HUES64 (cell line): Measurements from ENCODE around the gene ADGRL1.

Experiments
- H3K27ac ChIP-seq: 2 replicates; pipeline ENCODE4 v1.7.0; 2013; ENCODE audit warnings: low read depth, low read length, inconsistent platforms
- H3K27me3 ChIP-seq: 2 replicates; pipeline ENCODE4 v1.6.1; 2013; ENCODE audit warnings: mild to moderate bottlenecking, low read length; ENCODE audit not compliant: insufficient read depth
- H3K36me3 ChIP-seq: 2 replicates; pipeline ENCODE4 v1.6.1; 2013; ENCODE audit warnings: mild to moderate bottlenecking, low read length; ENCODE audit not compliant: insufficient read depth
- H3K4me1 ChIP-seq: 2 replicates; pipeline ENCODE4 v1.6.1; 2013; ENCODE audit warnings: mild to moderate bottlenecking, low read length, moderate library complexity; ENCODE audit not compliant: insufficient read depth
- H3K4me3 ChIP-seq: 2 replicates; pipeline ENCODE4 v1.5.1; 2013; ENCODE audit warnings: mild to moderate bottlenecking, low read length, moderate library complexity
- H3K9ac ChIP-seq: 2 replicates; pipeline ENCODE4 v1.6.1; 2013; ENCODE audit warnings: mild to moderate bottlenecking, low read depth, low read length
- H3K9me3 ChIP-seq: 2 replicates; pipeline ENCODE4 v1.6.1; 2013; ENCODE audit warnings: low read depth, low read length; ENCODE audit not compliant: insufficient read depth
- WGBS: fragments of 150-250, 120-280 bp; methylation state at CpG from one replicate; pipeline ENCODE4 v1.1.7; 2013; ENCODE audit warnings: missing lambda C conversion rate; 5-methylcytosine and 5-hydroxymethylcytosine counted together

The ADGRL1 gene

GRCh38 chr19:14156971-14157717, 48.8 kb downstream of the ADGRL1 start:
- H3K4me3 ChIP-seq: no peak overlapping the region
- peaks cover 92% of the 10 kb centered on the region for H3K36me3 ChIP-seq
- no peak overlapping the region for H3K9ac ChIP-seq
- no peaks in the 10 kb centered on the region for H3K4me1 ChIP-seq
- no peaks in the 10 kb centered on the region for H3K27me3 ChIP-seq
- H3K9me3 ChIP-seq: no peaks in the 10 kb centered on the region
- H3K27ac ChIP-seq: no peak overlapping the region
- 95% methylated on average over 26 of the region's 26 CpGs for WGBS

DNA sequence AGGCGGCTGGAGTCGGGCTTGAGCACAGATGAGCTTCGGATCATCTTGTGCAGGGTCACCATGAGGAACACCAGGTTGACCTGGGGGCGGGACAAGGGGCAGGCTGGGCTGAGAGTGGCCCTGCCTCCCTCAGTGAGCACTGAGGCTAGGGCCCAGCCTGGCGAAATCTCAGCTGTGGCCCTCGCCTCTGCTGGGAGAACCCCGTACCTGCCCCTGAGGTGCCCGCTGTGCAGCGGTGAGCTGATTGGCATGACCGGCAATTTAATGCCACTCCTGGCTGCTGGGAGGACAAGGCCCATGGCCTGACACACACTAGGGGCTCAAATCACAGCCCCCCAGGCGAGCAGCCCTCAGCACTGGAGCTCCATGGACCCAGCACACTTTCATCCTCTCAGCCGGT, 49.8 kb downstream of the ADGRL1 start:
- 95% methylated on average over 11 of the region's 12 CpGs for WGBS
- Histone ChIP-seq H3K36me3 (peaks cover 93% of the 10 kb centered on the region), H3K4me3 (no peak overlapping the region), H3K9ac (no peak overlapping the region), H3K4me1 (no peaks in the 10 kb centered on the region), H3K9me3 (no peaks in the 10 kb centered on the region), H3K27ac (no peak overlapping the region), H3K27me3 (no peaks in the 10 kb centered on the region)

- Histone ChIP-seq H3K27ac (no peak overlapping the region), H3K4me3 (no peak overlapping the region), H3K9ac (no peak overlapping the region), H3K36me3 (peaks cover 92% of the 10 kb centered on the region), H3K27me3 (no peaks in the 10 kb centered on the region), H3K4me1 (peaks cover under 1% of the 10 kb centered on the region; the same call in 1 of the 2 replicates), H3K9me3 (no peaks in the 10 kb centered on the region)
- 96% methylated on average over 17 of the region's 17 CpGs for WGBS
These were observed 50.6 kb downstream of the ADGRL1 start for GRCh38 chr19:14155371-14155770.

- H3K27ac ChIP-seq: no peak overlapping the region
- H3K4me1 ChIP-seq: peaks cover 22% of the 10 kb centered on the region
- peaks cover 69% of the 10 kb centered on the region for H3K36me3 ChIP-seq
- H3K4me3 ChIP-seq: no peak overlapping the region
- H3K9me3 ChIP-seq: no peaks in the 10 kb centered on the region
- 94% methylated on average over 12 of the region's 12 CpGs for WGBS
- no peak overlapping the region for H3K9ac ChIP-seq
- no peaks in the 10 kb centered on the region for H3K27me3 ChIP-seq
These were observed 53.3 kb downstream of the ADGRL1 start for GRCh38 chr19:14152713-14153112.

GRCh38 chr19:14150770-14151661, 55.0 kb downstream of the ADGRL1 start:
- WGBS: 95% methylated on average over 47 of the region's 47 CpGs
- Histone ChIP-seq H3K4me1 (peaks cover 22% of the 10 kb centered on the region), H3K4me3 (no peak overlapping the region), H3K27ac (peak overlapping the region; percentile 35; the same call in 1 of the 2 replicates), H3K27me3 (no peaks in the 10 kb centered on the region), H3K36me3 (peaks cover 53% of the 10 kb centered on the region), H3K9me3 (no peaks in the 10 kb centered on the region), H3K9ac (no peak overlapping the region)

DNA sequence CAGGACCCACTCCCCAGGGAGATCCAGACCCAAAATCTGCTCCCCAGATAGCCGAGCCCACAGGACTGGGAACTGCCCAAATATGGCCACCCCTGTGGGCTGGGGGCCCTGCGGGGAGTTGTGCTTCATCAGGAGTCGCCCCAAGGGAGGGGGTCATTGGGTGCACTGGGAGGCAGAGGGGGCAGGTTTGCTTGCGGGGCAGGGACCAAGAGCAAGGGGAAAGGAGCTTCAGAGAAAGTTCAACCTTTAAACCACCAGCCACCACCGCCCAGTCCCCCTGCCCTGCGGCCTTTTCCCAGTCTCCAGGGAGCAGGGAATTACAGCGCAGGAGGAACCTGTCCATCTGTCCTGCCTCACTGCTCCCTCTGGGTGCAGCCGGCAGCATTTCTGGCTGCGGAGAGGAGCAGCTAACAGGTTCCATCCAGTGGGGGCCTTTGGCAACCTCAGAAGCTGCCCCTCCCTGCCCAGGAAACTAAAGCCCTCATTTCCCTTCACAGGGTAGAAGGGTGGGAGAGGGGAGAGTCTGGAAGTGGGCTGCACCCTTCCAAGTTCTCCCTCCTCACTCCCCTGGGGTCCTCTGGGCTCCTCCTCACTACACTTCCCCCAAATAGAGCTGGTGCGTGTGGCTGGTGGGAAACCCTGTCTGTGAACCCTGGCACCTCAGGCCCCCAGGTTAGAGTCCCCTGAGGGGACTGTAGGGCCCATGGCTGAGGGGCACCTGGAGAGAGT, 55.8 kb downstream of the ADGRL1 start:
- Histone ChIP-seq H3K4me3 (no peak overlapping the region), H3K27ac (peak overlapping the region; percentile 52; the same call in 1 of the 2 replicates), H3K9me3 (no peaks in the 10 kb centered on the region), H3K4me1 (peaks cover 22% of the 10 kb centered on the region), H3K36me3 (peaks cover 45% of the 10 kb centered on the region), H3K9ac (no peak overlapping the region), H3K27me3 (no peaks in the 10 kb centered on the region)
- 82% methylated on average over 10 of the region's 10 CpGs for WGBS

DNA sequence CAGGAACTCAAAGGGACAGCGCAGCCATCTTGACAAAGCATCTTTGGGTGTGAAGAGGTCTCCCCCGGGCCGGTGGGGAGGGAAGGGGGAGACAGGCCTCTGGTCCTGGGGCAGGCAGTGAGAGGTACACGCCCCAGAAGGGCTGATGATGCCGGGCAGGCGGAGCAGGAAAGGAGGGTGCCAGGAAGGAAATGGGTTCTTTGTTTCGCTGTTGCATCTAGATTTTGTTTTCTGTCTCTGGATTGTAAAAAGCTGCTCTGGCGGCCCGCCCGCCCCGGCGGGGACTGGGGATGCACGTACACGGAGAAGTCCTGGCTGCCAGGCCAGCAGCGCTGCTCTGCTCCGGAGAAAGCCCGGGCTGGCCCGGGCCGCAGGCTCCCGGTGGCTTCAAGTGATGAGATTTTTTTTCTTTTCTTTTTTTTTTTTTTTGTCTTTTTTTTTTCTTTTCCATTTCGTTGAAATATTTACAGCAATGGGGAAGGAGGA, 56.4 kb downstream of the ADGRL1 start:
- 89% methylated on average over 17 of the region's 21 CpGs for WGBS
- Histone ChIP-seq H3K9ac (no peak overlapping the region), H3K27ac (peak overlapping the region; percentile 41; the same call in 1 of the 2 replicates), H3K9me3 (no peaks in the 10 kb centered on the region), H3K4me1 (peaks cover 22% of the 10 kb centered on the region), H3K27me3 (no peaks in the 10 kb centered on the region), H3K4me3 (no peak overlapping the region), H3K36me3 (peaks cover 40% of the 10 kb centered on the region)

DNA sequence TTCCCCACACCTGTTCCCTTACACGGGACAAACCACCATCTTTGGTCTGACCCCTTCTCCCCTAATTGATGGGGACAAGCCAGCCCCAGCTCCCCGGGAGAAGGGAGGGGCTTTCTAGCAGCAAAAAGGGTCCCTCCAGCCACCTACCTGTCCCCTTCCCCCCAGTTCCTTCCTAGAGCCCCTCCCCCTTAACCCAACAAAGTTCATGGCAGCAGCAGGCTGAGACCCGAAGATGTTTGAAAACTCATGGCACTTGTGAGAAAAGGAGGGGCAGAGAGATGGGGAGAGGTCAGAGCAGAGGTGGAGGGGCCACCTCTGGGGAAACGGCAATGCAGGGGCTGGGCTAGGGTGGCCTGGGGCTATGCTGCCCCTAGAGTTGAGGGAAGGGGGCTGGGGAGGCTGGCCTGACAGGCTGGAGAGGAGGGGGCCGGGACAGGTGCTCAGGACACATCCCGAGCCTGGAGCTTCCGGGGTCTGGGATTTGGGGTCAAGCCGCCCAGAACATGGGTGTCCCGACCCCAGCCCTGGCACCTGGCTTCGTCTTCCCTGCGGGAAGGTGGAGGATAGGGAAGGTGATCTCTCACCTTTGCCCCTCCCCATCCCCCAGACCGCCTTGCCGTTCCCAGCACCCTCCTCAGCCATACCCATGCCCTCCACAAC, 57.1 kb downstream of the ADGRL1 start:
- H3K9me3 ChIP-seq: no peaks in the 10 kb centered on the region
- peaks cover 33% of the 10 kb centered on the region for H3K36me3 ChIP-seq
- no peaks in the 10 kb centered on the region for H3K27me3 ChIP-seq
- 0 out of 2 replicates have a peak overlapping the region, but pooled peaks have one; percentile 24 for H3K9ac ChIP-seq
- WGBS: 80% methylated on average over 13 of the region's 13 CpGs
- no peak overlapping the region for H3K4me3 ChIP-seq
- H3K27ac ChIP-seq: no peak overlapping the region; the same call in 1 of the 2 replicates
- H3K4me1 ChIP-seq: peaks cover 22% of the 10 kb centered on the region

GRCh38 chr19:14147797-14148605, 58.0 kb downstream of the ADGRL1 start:
- 75% methylated on average over 20 of the region's 20 CpGs for WGBS
- no peaks in the 10 kb centered on the region for H3K9me3 ChIP-seq

DNA sequence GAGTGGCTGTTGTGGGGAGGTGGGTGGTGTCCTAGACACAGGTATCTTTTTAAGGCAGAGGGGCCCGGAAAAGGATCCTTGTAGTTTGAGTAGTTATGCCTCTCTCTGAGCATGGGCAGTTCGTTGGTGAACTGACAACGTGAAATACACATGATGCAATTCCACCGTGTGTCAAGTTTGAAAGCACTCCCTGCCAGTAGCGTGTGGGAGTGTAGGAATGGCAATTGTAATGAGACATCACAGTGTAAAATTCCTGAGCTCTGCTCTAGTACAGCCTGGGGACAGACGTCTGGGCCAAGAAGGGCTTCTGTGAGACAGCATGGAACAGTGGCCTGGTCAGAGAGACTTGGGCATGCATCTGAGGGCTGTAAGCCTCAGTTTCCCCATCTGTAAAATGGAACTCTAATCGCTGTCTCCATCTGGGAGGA, 59.2 kb downstream of the ADGRL1 start:
- no peak overlapping the region for H3K9ac ChIP-seq
- 80% methylated on average over 7 of the region's 7 CpGs for WGBS
- H3K36me3 ChIP-seq: peaks cover 13% of the 10 kb centered on the region
- no peak overlapping the region for H3K27ac ChIP-seq
- H3K27me3 ChIP-seq: no peaks in the 10 kb centered on the region
- no peaks in the 10 kb centered on the region for H3K9me3 ChIP-seq
- no peak overlapping the region for H3K4me3 ChIP-seq
- peaks cover 22% of the 10 kb centered on the region for H3K4me1 ChIP-seq

More at GRCh38 chr19:14147797-14148605, 58.0 kb downstream of the ADGRL1 start:
- H3K27ac ChIP-seq: no peak overlapping the region; the same call in 1 of the 2 replicates
- H3K27me3 ChIP-seq: no peaks in the 10 kb centered on the region
- peaks cover 25% of the 10 kb centered on the region for H3K36me3 ChIP-seq
- H3K4me1 ChIP-seq: peaks cover 22% of the 10 kb centered on the region
- H3K4me3 ChIP-seq: no peak overlapping the region
- H3K9ac ChIP-seq: 0 out of 2 replicates have a peak overlapping the region, but pooled peaks have one; percentile 24
